CD14-positive monocyte (primary cell): ENCODE results near the gene LAMB2. TPM values are rescaled to one million over a fixed set of nuclear protein-coding genes. Genes with fewer than 3 reads are reported as not detected.

ENCODE experiments used
- DNase-seq, 3 donors: peaks; one replicate each; pipeline ENCODE4 v3.0.0-alpha.2; 2011 to 2022
- H2AFZ ChIP-seq: 2 replicates; pipeline ENCODE4 v1.6.0; 2012; ENCODE audit warnings: mild to moderate bottlenecking, low read depth, low read length, inconsistent platforms; ENCODE audit not compliant: insufficient read depth, poor library complexity, severe bottlenecking
- H3K27ac ChIP-seq, 2 donors: 1 replicate in 1 of 2; 2 replicates in 1 of 2; pipeline ENCODE4 v1.5.1; 2012 to 2013; ENCODE audit warnings: low read length in 2 of 2, control low read depth in 1 of 2, inconsistent platforms in 1 of 2, low read depth in 1 of 2, mild to moderate bottlenecking in 1 of 2
- H3K27me3 ChIP-seq, 2 donors: one replicate each; pipeline versions ENCODE4 v1.6.0 to v1.6.1; 2011 to 2013; ENCODE audit warnings: low read length in 2 of 2; ENCODE audit not compliant: control insufficient read depth in 2 of 2, insufficient read depth in 2 of 2
- H3K36me3 ChIP-seq, 2 donors: replicated peaks in 1 of 2; 1 replicate in 1 of 2; 2 replicates in 1 of 2; pipeline versions ENCODE4 v1.5.1 to v1.6.1; 2012 to 2013; ENCODE audit warnings: low read length in 2 of 2, control low read depth in 1 of 2, inconsistent platforms in 1 of 2, mild to moderate bottlenecking in 1 of 2; ENCODE audit not compliant: insufficient read depth in 2 of 2, control insufficient read depth in 1 of 2
- H3K4me1 ChIP-seq, 2 donors: 1 replicate in 1 of 2; 2 replicates in 1 of 2; pipeline versions ENCODE4 v1.5.1 to v1.6.1; 2012 to 2013; ENCODE audit warnings: low read length in 2 of 2, control low read depth in 1 of 2, inconsistent platforms in 1 of 2, mild to moderate bottlenecking in 1 of 2, moderate library complexity in 1 of 2; ENCODE audit not compliant: insufficient read depth in 2 of 2, control insufficient read depth in 1 of 2
- H3K4me2 ChIP-seq: replicated peaks from 2 replicates; pipeline ENCODE3; 2012; ENCODE audit warnings: low read length, moderate library complexity, mild to moderate bottlenecking; ENCODE audit not compliant: poor library complexity, severe bottlenecking; ENCODE audit errors: extremely low read depth
- H3K4me3 ChIP-seq, 3 experiments: fragments of 200-600 bp in 1 of 3; sonication (generic) in 1 of 3; replicated peaks in 1 of 3; 1 replicate in 2 of 3; 2 replicates in 1 of 3; pipeline ENCODE4 v1.5.1; 2011 to 2013; ENCODE audit warnings: low read length in 3 of 3, mild to moderate bottlenecking in 3 of 3, control low read depth in 2 of 3, low read depth in 2 of 3, inconsistent platforms in 1 of 3, moderate library complexity in 1 of 3
- H3K79me2 ChIP-seq: 2 replicates; pipeline ENCODE4 v1.6.0; 2012; ENCODE audit warnings: mild to moderate bottlenecking, control low read depth, inconsistent platforms, low read length, moderate library complexity; ENCODE audit not compliant: insufficient read depth
- H3K9ac ChIP-seq: 2 replicates; pipeline ENCODE4 v1.6.0; 2017; ENCODE audit warnings: low read length, mild to moderate bottlenecking; ENCODE audit not compliant: insufficient read depth, poor library complexity, severe bottlenecking
- H3K9me3 ChIP-seq, 2 donors: replicated peaks in 1 of 2; 1 replicate in 1 of 2; 2 replicates in 1 of 2; pipeline versions ENCODE4 v1.5.1 to v1.6.1; 2012 to 2013; ENCODE audit warnings: low read length in 2 of 2, control low read depth in 1 of 2; ENCODE audit not compliant: control insufficient read depth in 1 of 2, insufficient read depth in 1 of 2
- H4K20me1 ChIP-seq: 2 replicates; pipeline ENCODE4 v1.6.0; 2012; ENCODE audit warnings: mild to moderate bottlenecking, low read length, control low read depth, moderate library complexity; ENCODE audit not compliant: insufficient read depth
- H3K27ac Mint-ChIP-seq, 7 donors: one replicate each; pipeline ENCODE4 v1.8.0; 2020; ENCODE audit warnings: mild to moderate bottlenecking in 7 of 7, mixed read lengths in 7 of 7, moderate library complexity in 6 of 7, inconsistent platforms in 2 of 7
- H3K27me3 Mint-ChIP-seq, 3 donors: one replicate each; pipeline ENCODE4 v1.8.0; 2021 to 2022; ENCODE audit warnings: low read depth in 3 of 3, mild to moderate bottlenecking in 3 of 3, mixed read lengths in 3 of 3, moderate library complexity in 3 of 3, inconsistent platforms in 1 of 3
- H3K36me3 Mint-ChIP-seq, 2 donors: one replicate each; pipeline ENCODE4 v1.8.0; 2020; ENCODE audit warnings: mixed read lengths in 2 of 2, inconsistent platforms in 1 of 2, mild to moderate bottlenecking in 1 of 2
- H3K4me1 Mint-ChIP-seq: one replicate; pipeline ENCODE4 v1.8.0; 2020; ENCODE audit warnings: mild to moderate bottlenecking, mixed read lengths
- H3K4me3 Mint-ChIP-seq, 2 donors: one replicate each; pipeline ENCODE4 v1.8.0; 2020; ENCODE audit warnings: mild to moderate bottlenecking in 2 of 2, mixed read lengths in 2 of 2, moderate library complexity in 1 of 2
- H3K9me3 Mint-ChIP-seq, 7 donors: one replicate each; pipeline ENCODE4 v1.8.0; 2020 to 2022; ENCODE audit warnings: mixed read lengths in 7 of 7, mild to moderate bottlenecking in 6 of 7, moderate library complexity in 6 of 7, inconsistent platforms in 2 of 7
- CTCF ChIP-seq: fragments of 200-600 bp; IDR thresholded peaks from one replicate; pipeline ENCODE4 v1.8.0; 2022; ENCODE audit warnings: antibody characterized with exemption, mild to moderate bottlenecking
- WGBS: methylation state at CpG from one replicate; pipeline ENCODE4 v1.1.5; 2013; ENCODE audit warnings: missing lambda C conversion rate; ENCODE audit not compliant: insufficient coverage; 5-methylcytosine and 5-hydroxymethylcytosine counted together
- intact Hi-C, 2 donors: fragments of 100-400 bp; cut with micrococcal nuclease; formaldehyde crosslinking; loops; one replicate each; pipeline versions ENCODE4 v1.15.0 to v1.15.1; 2023
- polyA plus RNA-seq, 3 donors: library from polyadenylated mRNA; depleted of rRNA in 1 of 3; unstranded in 2 of 3; stranded (reverse) in 1 of 3; fragments of 300-500 nt in 2 of 3; fragments of >200 nt in 1 of 3; fragmentation: Illumina TruSeq in 2 of 3; gene quantifications; 1 replicate in 2 of 3; 2 replicates in 1 of 3; pipeline ENCODE4 v1.2.3, GENCODE V29; 2012 to 2021

LAMB2 gene
- polyA plus RNA-seq, 3 donors = 4.0 to 59.3 (median 7.6) TPM

DNA sequence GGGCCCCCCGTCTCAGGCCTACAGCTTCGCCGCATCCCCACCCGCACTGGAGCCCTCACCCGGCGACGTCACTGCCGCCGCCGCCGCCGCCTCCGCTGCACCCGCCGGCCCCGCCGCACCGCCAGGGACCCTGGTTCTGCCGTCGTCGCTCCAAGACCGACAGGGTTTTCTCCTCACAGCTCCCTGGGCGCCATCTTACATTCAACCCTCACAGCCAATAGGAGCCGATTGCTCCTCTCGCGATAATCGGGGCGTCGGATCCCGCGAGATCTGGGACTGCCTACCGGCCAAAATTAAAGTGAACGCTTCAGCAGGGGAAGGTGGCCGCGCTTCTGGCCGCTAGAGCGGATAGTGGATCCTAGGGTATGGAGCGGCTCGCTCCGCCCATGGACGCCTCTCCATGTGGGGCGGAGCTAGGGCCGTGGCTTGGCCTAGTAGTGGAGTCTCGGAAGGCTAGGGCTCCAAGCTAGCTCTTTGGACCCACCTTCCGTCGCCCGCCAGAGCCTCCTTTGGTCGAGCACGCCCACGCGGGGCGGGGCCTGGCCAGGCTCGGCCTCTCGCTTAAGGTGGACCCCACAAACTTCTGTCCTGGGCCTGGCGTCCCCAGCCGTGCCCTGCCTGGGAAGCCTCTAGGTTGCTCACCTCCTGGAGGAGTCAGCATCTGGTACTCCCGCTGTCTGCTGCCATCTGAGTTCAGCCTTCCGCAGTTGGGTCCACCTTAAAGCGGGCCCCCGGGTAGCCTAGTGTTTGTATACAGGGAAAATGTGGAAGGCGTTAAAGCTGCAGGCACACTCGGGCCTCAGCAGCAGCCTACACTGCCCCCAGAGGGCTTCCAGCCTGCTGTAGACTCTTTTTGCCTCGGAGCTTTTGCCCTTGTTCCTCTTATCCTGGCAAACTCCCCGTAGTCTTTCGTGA lies 38.7 kb downstream of the LAMB2 start, which contains the start of gene QRICH1:
TSS of gene QRICH1 (minus strand) at position 219 of the 915 bp plus-strand sequence. CDS start 17,054 bp downstream, outside the sequence.
- H3K4me2 ChIP-seq = peak within 1 kb of the TSS; percentile 99
- peaks cover 40% of the 10 kb centered on the region for H4K20me1 ChIP-seq
- H2AFZ ChIP-seq = peak within 1 kb of the TSS; percentile 78
- H3K4me3 ChIP-seq = peak within 1 kb of the TSS; percentile 55 to 87 (median 78)
- H3K9me3 ChIP-seq = no peaks in the 10 kb centered on the region
- peak within 1 kb of the TSS; percentile 92 to 98 (median 96) for H3K27ac Mint-ChIP-seq
- peaks cover 44% of the 10 kb centered on the region for H3K79me2 ChIP-seq
- H3K9ac ChIP-seq = peak within 1 kb of the TSS; percentile 91
- no peaks in the 10 kb centered on the region for H3K27me3 Mint-ChIP-seq
- under 1% methylated on average over 63 of the region's 65 CpGs for WGBS
- peaks cover 23 to 44% of the 10 kb centered on the region in 2 donors for H3K36me3 Mint-ChIP-seq
- peak within 1 kb of the TSS; percentile 87 to 93 for H3K4me3 Mint-ChIP-seq
- peak within 1 kb of the TSS; percentile 75 to 93 for H3K27ac ChIP-seq
- peak; percentile 94 to 96 (median 95) for DNase-seq
- H3K4me1 ChIP-seq = peaks cover 20 to 31% of the 10 kb centered on the region in 2 donors
- TF ChIP-seq CTCF = peak; percentile 49
- peaks cover 21% of the 10 kb centered on the region for H3K4me1 Mint-ChIP-seq
- H3K27me3 ChIP-seq = no peaks in the 10 kb centered on the region
- H3K9me3 Mint-ChIP-seq = no peaks in the 10 kb centered on the region
- intact Hi-C loops = loop anchor here (1.0 to 5.0 kb wide), 3 partner anchors 10 to 107 kb away; partner anchors contain the start of genes NDUFAF3 (in 2 of the 2) and QARS1 (in 1 of the 2)
- peaks cover 19 to 40% of the 10 kb centered on the region in 2 donors for H3K36me3 ChIP-seq
